Measurements from ENCODE around the gene SGMS1. TPM values are rescaled to one million over a fixed set of nuclear protein-coding genes. Genes with fewer than 3 reads are reported as not detected.
"Not testable (repeated sequence)": the region's sequence is repeated elsewhere in the genome, so short reads cannot be mapped to it uniquely, and the experiment has no call there.

Gene SGMS1
- total RNA-seq, 2 experiments from 2014 or later = 24.8 to 25.2 TPM

GRCh38 chr10:50536617-50537240 is 87.0 kb downstream of the SGMS1 start:
- no peaks in the 10 kb centered on the region for H3K27me3 ChIP-seq (ENCODE audit: control insufficient read depth in 1 of 2, insufficient read depth in 2 of 2, low read length in 2 of 2)
- intact Hi-C loops (cut with DNase I, micrococcal nuclease) = no loop called here
- H3K4me1 Mint-ChIP-seq (ENCODE audit: low read depth) = peaks cover 51% of the 10 kb centered on the region
- H3K36me3 ChIP-seq (ENCODE audit: insufficient read depth, low read length) = no peaks in the 10 kb centered on the region
- ATAC-seq (ENCODE audit: poor library complexity) = no peak
- H3K27ac Mint-ChIP-seq = no peak overlapping the region
- H3K9me3 Mint-ChIP-seq = no peaks in the 10 kb centered on the region
- H3K36me3 Mint-ChIP-seq (ENCODE audit: low read depth) = no peaks in the 10 kb centered on the region
- CTCF ChIA-PET = no interaction called here
- no peak overlapping the region for H3K27ac ChIP-seq (ENCODE audit: low read depth in 1 of 2, low read length in 2 of 2)
- H3K4me1 ChIP-seq (ENCODE audit: insufficient read depth, low read length) = peaks cover 15% of the 10 kb centered on the region
- H3K4me3 ChIP-seq (ENCODE audit: low read length) = no peak overlapping the region
- H3K4me3 Mint-ChIP-seq = no peak overlapping the region
- DNase-seq = no peak
- TF ChIP-seq CTCF (IDR thresholded peaks at IDR 0.05) = no peak
- no peaks in the 10 kb centered on the region for H3K9me3 ChIP-seq (ENCODE audit: control insufficient read depth in 1 of 2, insufficient read depth in 1 of 2, low read length in 2 of 2)
- POLR2A ChIA-PET = no interaction called here
- no peaks in the 10 kb centered on the region for H3K27me3 Mint-ChIP-seq

- H3K9me3 Mint-ChIP-seq; H3K27me3 ChIP-seq (ENCODE audit: control insufficient read depth in 1 of 2, insufficient read depth in 2 of 2, low read length in 2 of 2); H3K36me3 ChIP-seq (ENCODE audit: insufficient read depth, low read length); intact Hi-C loops (cut with DNase I, micrococcal nuclease); DNase-seq; CTCF ChIA-PET; H3K27me3 Mint-ChIP-seq; H3K27ac Mint-ChIP-seq; H3K4me1 ChIP-seq (ENCODE audit: insufficient read depth, low read length); H3K9me3 ChIP-seq (ENCODE audit: control insufficient read depth in 1 of 2, insufficient read depth in 1 of 2, low read length in 2 of 2); H3K4me3 Mint-ChIP-seq; H3K27ac ChIP-seq (ENCODE audit: low read depth in 1 of 2, low read length in 2 of 2); H3K4me3 ChIP-seq (ENCODE audit: low read length); ATAC-seq (ENCODE audit: poor library complexity); H3K36me3 Mint-ChIP-seq (ENCODE audit: low read depth): not testable (repeated sequence)
- POLR2A ChIA-PET = interaction anchor here (1.1 kb wide), 1 partner anchor 22 kb away, joined by 4 read pairs; no protein-coding TSS in a partner anchor
- peaks cover 39% of the 10 kb centered on the region for H3K4me1 Mint-ChIP-seq (ENCODE audit: low read depth)
Measured at GRCh38 chr10:50534748-50535376, 88.9 kb downstream of the SGMS1 start.

GRCh38 chr10:50533296-50533695 is 90.5 kb downstream of the SGMS1 start:
- no peaks in the 10 kb centered on the region for H3K9me3 ChIP-seq (ENCODE audit: control insufficient read depth in 1 of 2, insufficient read depth in 1 of 2, low read length in 2 of 2)
- H3K36me3 Mint-ChIP-seq (ENCODE audit: low read depth) = no peaks in the 10 kb centered on the region
- no peak overlapping the region for H3K4me3 ChIP-seq (ENCODE audit: low read length)
- H3K27me3 Mint-ChIP-seq = no peaks in the 10 kb centered on the region
- ChIA-PET CTCF (no interaction called here), POLR2A (no interaction called here)
- H3K27ac ChIP-seq (ENCODE audit: low read depth in 1 of 2, low read length in 2 of 2) = no peak overlapping the region
- H3K4me3 Mint-ChIP-seq = no peak overlapping the region
- DNase-seq (no peak), ATAC-seq (ENCODE audit: poor library complexity) (no peak)
- peaks cover 36% of the 10 kb centered on the region for H3K4me1 Mint-ChIP-seq (ENCODE audit: low read depth)
- H3K9me3 Mint-ChIP-seq = no peaks in the 10 kb centered on the region
- no peaks in the 10 kb centered on the region for H3K36me3 ChIP-seq (ENCODE audit: insufficient read depth, low read length)
- no peaks in the 10 kb centered on the region for H3K4me1 ChIP-seq (ENCODE audit: insufficient read depth, low read length)
- intact Hi-C loops (cut with DNase I, micrococcal nuclease) = no loop called here
- no peaks in the 10 kb centered on the region for H3K27me3 ChIP-seq (ENCODE audit: control insufficient read depth in 1 of 2, insufficient read depth in 2 of 2, low read length in 2 of 2)
- H3K27ac Mint-ChIP-seq = no peak overlapping the region
- TF ChIP-seq CTCF (IDR thresholded peaks at IDR 0.05) = no peak

Data from CD4-positive, alpha-beta T cell (primary cell).